Peyer's patch (tissue), 4 donors: Measurements from ENCODE around the gene CCDC197.

Experiments used
- POLR2A ChIP-seq, 2 donors: fragments of 450-650 bp; IDR thresholded peaks; one replicate each; pipeline ENCODE4 v1.5.1; 2017; ENCODE audit warnings: antibody characterized with exemption in 2 of 2, mild to moderate bottlenecking in 2 of 2, moderate library complexity in 2 of 2
- TF ChIP-seq, protein P1 (sequence below), 6 experiments: fragments of 450-650 bp in 4 of 6; fragments of 200-600 bp in 2 of 6; sonication (generic) in 1 of 6; IDR thresholded peaks; one replicate each; pipeline ENCODE4 v1.5.1; 2017 to 2019; ENCODE audit warnings: antibody characterized with exemption in 6 of 6, mild to moderate bottlenecking in 3 of 6, moderate library complexity in 1 of 6

DNA sequence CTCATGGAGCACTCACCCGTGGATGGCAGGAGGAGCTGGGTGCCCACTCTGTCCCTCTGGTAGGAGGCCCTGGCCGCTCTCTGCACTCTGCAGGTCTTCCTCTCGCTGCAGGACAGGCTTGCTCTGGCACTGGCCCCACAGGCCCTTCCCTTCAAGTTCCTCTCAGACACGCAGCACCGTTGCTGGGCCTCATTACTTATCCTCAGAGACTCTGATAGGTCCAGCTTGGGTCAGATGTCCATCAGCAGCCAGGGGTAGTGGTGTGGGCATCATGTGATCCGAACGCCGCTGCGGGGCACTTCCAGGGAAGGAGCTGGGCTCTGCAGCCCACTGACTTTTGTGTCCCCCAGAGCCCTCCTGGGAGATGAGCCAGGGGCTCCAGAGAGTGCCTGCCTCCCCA is 40.9 kb downstream of the CCDC197 start:
- TF ChIP-seq, protein P1, sequence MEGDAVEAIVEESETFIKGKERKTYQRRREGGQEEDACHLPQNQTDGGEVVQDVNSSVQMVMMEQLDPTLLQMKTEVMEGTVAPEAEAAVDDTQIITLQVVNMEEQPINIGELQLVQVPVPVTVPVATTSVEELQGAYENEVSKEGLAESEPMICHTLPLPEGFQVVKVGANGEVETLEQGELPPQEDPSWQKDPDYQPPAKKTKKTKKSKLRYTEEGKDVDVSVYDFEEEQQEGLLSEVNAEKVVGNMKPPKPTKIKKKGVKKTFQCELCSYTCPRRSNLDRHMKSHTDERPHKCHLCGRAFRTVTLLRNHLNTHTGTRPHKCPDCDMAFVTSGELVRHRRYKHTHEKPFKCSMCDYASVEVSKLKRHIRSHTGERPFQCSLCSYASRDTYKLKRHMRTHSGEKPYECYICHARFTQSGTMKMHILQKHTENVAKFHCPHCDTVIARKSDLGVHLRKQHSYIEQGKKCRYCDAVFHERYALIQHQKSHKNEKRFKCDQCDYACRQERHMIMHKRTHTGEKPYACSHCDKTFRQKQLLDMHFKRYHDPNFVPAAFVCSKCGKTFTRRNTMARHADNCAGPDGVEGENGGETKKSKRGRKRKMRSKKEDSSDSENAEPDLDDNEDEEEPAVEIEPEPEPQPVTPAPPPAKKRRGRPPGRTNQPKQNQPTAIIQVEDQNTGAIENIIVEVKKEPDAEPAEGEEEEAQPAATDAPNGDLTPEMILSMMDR (IDR thresholded peaks at IDR 0.05), result no peak
- no peak for TF ChIP-seq POLR2A (IDR thresholded peaks at IDR 0.05)
